Parathyroid adenoma (tissue), 2 donors: ENCODE results near the gene DCTN4.

Source experiments
- H2AFZ ChIP-seq: fragments of 300-600 bp; sonication (generic); one replicate; pipeline ENCODE4 v1.7.0; 2017; ENCODE audit warnings: antibody characterized with exemption, mild to moderate bottlenecking
- H3K27ac ChIP-seq: fragments of 300-600 bp; sonication (generic); one replicate; pipeline ENCODE4 v1.7.0; 2017
- H3K27me3 ChIP-seq: fragments of 300-600 bp; sonication (generic); one replicate; pipeline ENCODE4 v1.7.0; 2017; ENCODE audit warnings: low read length; ENCODE audit not compliant: control insufficient read depth, insufficient read depth
- H3K36me3 ChIP-seq: fragments of 300-600 bp; sonication (generic); one replicate; pipeline ENCODE4 v1.7.0; 2017; ENCODE audit warnings: low read length; ENCODE audit not compliant: control insufficient read depth, insufficient read depth
- H3K4me1 ChIP-seq: fragments of 300-600 bp; sonication (generic); one replicate; pipeline ENCODE4 v1.7.0; 2017; ENCODE audit warnings: control low read depth
- H3K4me2 ChIP-seq: fragments of 300-600 bp; sonication (generic); one replicate; pipeline ENCODE4 v1.7.0; 2017; ENCODE audit warnings: low read length
- H3K4me3 ChIP-seq: fragments of 300-600 bp; sonication (generic); one replicate; pipeline ENCODE4 v1.7.0; 2017; ENCODE audit warnings: low read depth, low read length
- H3K79me2 ChIP-seq: fragments of 300-600 bp; sonication (generic); one replicate; pipeline ENCODE4 v1.7.0; 2017; ENCODE audit warnings: control low read depth
- H3K9ac ChIP-seq: fragments of 300-600 bp; sonication (generic); one replicate; pipeline ENCODE4 v1.7.0; 2017; ENCODE audit warnings: mild to moderate bottlenecking
- H3K9me3 ChIP-seq: fragments of 300-600 bp; sonication (generic); one replicate; pipeline ENCODE4 v1.7.0; 2017; ENCODE audit warnings: low read length; ENCODE audit not compliant: control insufficient read depth
- CTCF ChIP-seq: fragments of 300-600 bp; sonication (generic); IDR thresholded peaks from one replicate; pipeline ENCODE4 v1.7.0; 2017; ENCODE audit warnings: antibody characterized with exemption, mild to moderate bottlenecking
- donor health status: primary hyperparathyroidism.

Gene DCTN4

GRCh38 chr5:150700594-150701377, 58.0 kb downstream of the DCTN4 start, which contains the start of gene RBM22:
RBM22 (minus strand) TSS chr5:150701062; CDS start chr5:150700985, 77 bp downstream.
- H2AFZ ChIP-seq: peak within 1 kb of the TSS; percentile 81
- H3K36me3 ChIP-seq: no peaks in the 10 kb centered on the region
- peak within 1 kb of the TSS; percentile 97 for H3K4me3 ChIP-seq
- peak within 1 kb of the TSS; percentile 64 for H3K9ac ChIP-seq
- no peaks in the 10 kb centered on the region for H3K79me2 ChIP-seq
- peak within 1 kb of the TSS; percentile 82 for H3K4me2 ChIP-seq
- peaks cover 4% of the 10 kb centered on the region for H3K4me1 ChIP-seq
- TF ChIP-seq CTCF: peak; percentile 66
- H3K27ac ChIP-seq: peak within 1 kb of the TSS; percentile 87
- no peaks in the 10 kb centered on the region for H3K9me3 ChIP-seq
- no peaks in the 10 kb centered on the region for H3K27me3 ChIP-seq

GRCh38 chr5:150700246-150700593, 58.6 kb downstream of the DCTN4 start:
- Histone ChIP-seq H3K27ac (peak overlapping the region; percentile 87), H3K36me3 (no peaks in the 10 kb centered on the region), H3K4me3 (peak overlapping the region; percentile 97), H2AFZ (peak overlapping the region; percentile 81), H3K4me1 (peaks cover 4% of the 10 kb centered on the region), H3K4me2 (peak overlapping the region; percentile 82), H3K9me3 (no peaks in the 10 kb centered on the region), H3K27me3 (no peaks in the 10 kb centered on the region), H3K9ac (peak overlapping the region; percentile 64), H3K79me2 (no peaks in the 10 kb centered on the region)
- TF ChIP-seq CTCF: no peak

DNA sequence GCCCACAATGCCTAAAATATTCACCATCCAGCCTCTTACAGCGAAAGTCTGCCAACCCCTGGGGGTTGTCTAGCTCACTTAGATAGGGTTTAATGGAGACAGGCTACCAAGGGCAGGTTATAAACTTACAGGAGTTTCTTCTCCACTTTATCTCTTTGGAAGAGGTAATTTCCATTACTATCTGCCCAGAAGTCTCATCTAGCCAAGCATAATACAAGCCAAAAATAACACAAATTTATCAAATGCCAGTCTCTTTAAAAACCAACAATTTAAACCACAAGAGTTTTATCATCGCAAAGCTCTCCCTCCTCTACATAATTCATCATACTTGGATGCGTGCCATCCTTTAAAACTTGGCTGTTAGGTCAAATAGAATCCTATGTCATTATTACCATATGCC, 64.2 kb downstream of the DCTN4 start:
- Histone ChIP-seq H2AFZ (no peak overlapping the region), H3K27me3 (no peaks in the 10 kb centered on the region), H3K36me3 (no peaks in the 10 kb centered on the region), H3K4me2 (no peak overlapping the region), H3K79me2 (no peaks in the 10 kb centered on the region), H3K9me3 (no peaks in the 10 kb centered on the region), H3K9ac (no peak overlapping the region), H3K4me1 (peaks cover 4% of the 10 kb centered on the region), H3K4me3 (no peak overlapping the region), H3K27ac (no peak overlapping the region)
- TF ChIP-seq CTCF: no peak

GRCh38 chr5:150692276-150692675, 66.5 kb downstream of the DCTN4 start:
- H2AFZ ChIP-seq: no peak overlapping the region
- no peak overlapping the region for H3K9ac ChIP-seq
- H3K4me2 ChIP-seq: no peak overlapping the region
- no peaks in the 10 kb centered on the region for H3K9me3 ChIP-seq
- no peaks in the 10 kb centered on the region for H3K36me3 ChIP-seq
- no peak overlapping the region for H3K27ac ChIP-seq
- TF ChIP-seq CTCF: no peak
- no peak overlapping the region for H3K4me3 ChIP-seq
- no peaks in the 10 kb centered on the region for H3K27me3 ChIP-seq
- no peaks in the 10 kb centered on the region for H3K79me2 ChIP-seq
- no peaks in the 10 kb centered on the region for H3K4me1 ChIP-seq

- Histone ChIP-seq H3K27ac (no peak overlapping the region), H3K36me3 (no peaks in the 10 kb centered on the region), H2AFZ (no peak overlapping the region), H3K9me3 (no peaks in the 10 kb centered on the region), H3K27me3 (no peaks in the 10 kb centered on the region), H3K4me2 (no peak overlapping the region), H3K4me3 (no peak overlapping the region), H3K9ac (no peak overlapping the region), H3K4me1 (no peaks in the 10 kb centered on the region), H3K79me2 (no peaks in the 10 kb centered on the region)
- no peak for TF ChIP-seq CTCF
Measured at GRCh38 chr5:150690760-150691159, 68.1 kb downstream of the DCTN4 start.
